ENCODE data around the gene SH2D2A. TPM values are rescaled to one million over a fixed set of nuclear protein-coding genes. Genes with fewer than 3 reads are reported as not detected.
A peak's percentile ranks its signal among the peaks of the same experiment; 100 is the strongest.

SH2D2A gene
- polyA plus RNA-seq, 1 experiment, result 0.09 TPM

DNA sequence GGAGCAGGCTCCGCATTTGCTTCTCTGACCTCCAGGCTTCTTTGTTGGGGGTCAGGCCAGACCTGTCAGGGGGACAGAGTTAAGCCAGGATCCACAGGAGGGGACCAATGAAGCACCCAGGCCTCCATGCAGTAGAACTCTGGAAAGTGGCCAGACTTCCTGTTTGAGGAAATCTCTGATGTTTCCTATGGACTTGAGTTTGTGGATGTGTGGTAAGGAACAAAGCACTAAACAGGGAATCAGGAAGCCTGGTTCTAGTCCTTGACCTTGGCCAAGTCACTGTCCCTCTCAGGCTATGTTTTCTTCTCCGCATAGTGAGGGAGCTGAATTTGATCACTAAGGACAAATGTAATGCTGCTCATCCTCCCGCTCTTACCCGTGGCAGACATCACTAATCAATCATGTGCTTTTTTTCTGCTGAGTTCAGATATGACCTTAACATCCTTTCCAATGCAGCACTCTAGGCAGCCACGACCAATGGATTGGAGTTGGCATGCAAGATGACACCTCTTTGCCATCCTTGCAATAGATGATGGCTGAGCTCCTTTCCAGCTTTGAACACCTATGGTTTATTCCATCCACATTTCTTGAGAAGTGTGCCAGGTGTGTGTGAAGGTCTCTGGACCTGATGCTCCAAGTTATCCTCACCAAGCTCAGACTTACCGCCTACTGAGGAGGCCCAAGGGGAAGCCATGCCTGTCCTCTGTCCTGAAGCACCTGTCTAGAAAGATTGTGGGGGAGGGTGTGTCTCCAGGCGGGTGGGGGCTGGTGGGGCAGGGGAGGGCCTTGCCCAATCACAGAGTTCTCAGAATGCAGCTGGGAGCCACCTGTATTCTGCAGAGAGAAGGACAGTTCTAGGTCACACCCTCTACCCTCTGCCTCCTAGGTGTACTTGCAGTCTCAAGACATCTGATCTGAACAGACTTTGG is 9.9 kb downstream of the SH2D2A start:
- Histone ChIP-seq H3K9me3 (ENCODE audit: control insufficient read depth, insufficient read depth, low read length) (no peaks in the 10 kb centered on the region; the same call in 1 of the 2 replicates), H3K27ac (ENCODE audit: low read depth, low read length) (no peak overlapping the region), H3K27me3 (ENCODE audit: control insufficient read depth, insufficient read depth, low read length) (peaks cover 12% of the 10 kb centered on the region), H3K4me3 (ENCODE audit: low read depth, low read length) (no peak overlapping the region)
- ChIA-PET POLR2A (no interaction called here), CTCF (interaction anchor here (0.5 to 2.1 kb wide), 4 partner anchors 31 to 86 kb away, joined by 3 to 7 read pairs (median 4); no protein-coding TSS in a partner anchor)
- no peak for TF ChIP-seq CTCF (IDR thresholded peaks at IDR 0.05; ENCODE audit: low read depth, low read length)
- no peak for DNase-seq (ENCODE audit: low read depth, low spot score)

DNA sequence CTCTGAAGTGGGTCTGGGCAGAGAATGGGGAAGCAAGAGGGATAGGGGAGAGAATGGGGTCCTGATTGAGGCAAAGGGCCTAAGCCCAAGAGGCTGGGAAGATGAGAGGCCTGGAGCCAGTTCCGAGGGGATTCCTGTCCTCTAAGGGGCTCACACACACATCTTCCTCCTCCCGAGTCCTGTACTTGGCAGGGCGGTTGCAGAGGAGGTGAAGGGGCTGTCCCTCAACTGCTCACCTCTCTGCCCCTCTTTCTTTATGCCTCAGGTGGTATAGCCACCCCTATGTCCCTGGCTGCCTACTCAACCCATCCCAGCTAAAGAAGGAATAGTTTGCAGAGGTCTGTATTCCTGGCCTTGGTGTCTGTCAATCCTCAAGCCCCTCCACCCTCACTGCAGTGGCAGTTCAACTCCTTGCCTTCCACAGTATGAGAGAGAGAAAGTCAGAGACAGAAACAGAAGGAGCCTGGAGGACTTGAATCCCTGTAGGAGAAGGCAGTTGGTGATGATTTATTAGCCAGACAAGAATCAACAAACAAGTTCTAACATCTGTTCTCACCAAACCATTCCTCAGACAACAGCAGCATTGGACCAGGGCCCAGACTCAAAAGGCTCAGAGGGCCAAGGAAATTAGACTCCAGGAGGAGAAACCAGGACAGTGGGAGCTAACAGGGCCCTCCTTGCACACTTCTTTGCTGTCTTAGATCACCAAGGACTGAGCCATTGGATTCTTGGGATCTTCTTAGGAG is 10.7 kb downstream of the SH2D2A start:
- no peaks in the 10 kb centered on the region; the same call in 1 of the 2 replicates for H3K9me3 ChIP-seq (ENCODE audit: control insufficient read depth, insufficient read depth, low read length)
- peak; percentile 82 for DNase-seq (ENCODE audit: low read depth, low spot score)
- H3K4me3 ChIP-seq (ENCODE audit: low read depth, low read length), result no peak overlapping the region
- POLR2A ChIA-PET, result interaction anchor here (1.2 to 1.6 kb wide), 2 partner anchors 16 to 52 kb away, joined by 3 read pairs; no protein-coding TSS in a partner anchor
- no peak for TF ChIP-seq CTCF (IDR thresholded peaks at IDR 0.05; ENCODE audit: low read depth, low read length)
- H3K27ac ChIP-seq (ENCODE audit: low read depth, low read length), result peak overlapping the region; percentile 21
- CTCF ChIA-PET, result interaction anchor here (1.3 to 2.1 kb wide), 2 partner anchors 32 to 54 kb away, joined by 4 to 7 read pairs; no protein-coding TSS in a partner anchor
- H3K27me3 ChIP-seq (ENCODE audit: control insufficient read depth, insufficient read depth, low read length), result peaks cover 7% of the 10 kb centered on the region

- POLR2A ChIA-PET, result interaction anchor here (0.7 to 1.6 kb wide), 4 partner anchors 17 to 55 kb away, joined by 3 to 5 read pairs (median 3); no protein-coding TSS in a partner anchor
- TF ChIP-seq CTCF (IDR thresholded peaks at IDR 0.05; ENCODE audit: low read depth, low read length), result no peak
- no peaks in the 10 kb centered on the region; the same call in 1 of the 2 replicates for H3K9me3 ChIP-seq (ENCODE audit: control insufficient read depth, insufficient read depth, low read length)
- no peak overlapping the region for H3K4me3 ChIP-seq (ENCODE audit: low read depth, low read length)
- peaks cover 7% of the 10 kb centered on the region for H3K27me3 ChIP-seq (ENCODE audit: control insufficient read depth, insufficient read depth, low read length)
- CTCF ChIA-PET, result interaction anchor here (0.7 to 1.1 kb wide), 2 partner anchors 55 to 366 kb away, joined by 3 read pairs; no protein-coding TSS in a partner anchor
- DNase-seq (ENCODE audit: low read depth, low spot score), result no peak
- no peak overlapping the region for H3K27ac ChIP-seq (ENCODE audit: low read depth, low read length)
These were observed 11.9 kb downstream of the SH2D2A start for GRCh38 chr1:156804572-156805243.

GRCh38 chr1:156804026-156804425 is 12.6 kb downstream of the SH2D2A start:
- POLR2A ChIA-PET, result interaction anchor here (1.2 kb wide), 1 partner anchor 56 kb away, joined by 5 read pairs; no protein-coding TSS in a partner anchor
- no peak overlapping the region for H3K27ac ChIP-seq (ENCODE audit: low read depth, low read length)

More at GRCh38 chr1:156804026-156804425, 12.6 kb downstream of the SH2D2A start:
- H3K27me3 ChIP-seq (ENCODE audit: control insufficient read depth, insufficient read depth, low read length), result peaks cover 6% of the 10 kb centered on the region
- TF ChIP-seq CTCF (IDR thresholded peaks at IDR 0.05; ENCODE audit: low read depth, low read length), result no peak
- DNase-seq (ENCODE audit: low read depth, low spot score), result no peak
- no peaks in the 10 kb centered on the region for H3K9me3 ChIP-seq (ENCODE audit: control insufficient read depth, insufficient read depth, low read length)
- no peak overlapping the region for H3K4me3 ChIP-seq (ENCODE audit: low read depth, low read length)
- CTCF ChIA-PET, result interaction anchor here (1.1 kb wide), 1 partner anchor 56 kb away, joined by 3 read pairs; no protein-coding TSS in a partner anchor

All from AG04450 (cell line).